Lung microvascular endothelial cell (primary cell): ENCODE results near the gene MDN1. TPM values are rescaled to one million over a fixed set of nuclear protein-coding genes. Genes with fewer than 3 reads are reported as not detected.
"Not testable (repeated sequence)": the region's sequence is repeated elsewhere in the genome, so short reads cannot be mapped to it uniquely, and the experiment has no call there.

ENCODE experiments used
- DNase-seq, 2 donors: peaks; one replicate each; pipeline versions ENCODE4 v3.0.0 to v3.0.0-alpha.2; 2010; ENCODE audit warnings: low read depth in 2 of 2
- total RNA-seq: library from RNA; depleted of rRNA; stranded (reverse); fragments of >200 nt; gene quantifications from 2 replicates; pipeline ENCODE4 v1.2.1, GENCODE V29; 2014

The MDN1 gene, protein sequence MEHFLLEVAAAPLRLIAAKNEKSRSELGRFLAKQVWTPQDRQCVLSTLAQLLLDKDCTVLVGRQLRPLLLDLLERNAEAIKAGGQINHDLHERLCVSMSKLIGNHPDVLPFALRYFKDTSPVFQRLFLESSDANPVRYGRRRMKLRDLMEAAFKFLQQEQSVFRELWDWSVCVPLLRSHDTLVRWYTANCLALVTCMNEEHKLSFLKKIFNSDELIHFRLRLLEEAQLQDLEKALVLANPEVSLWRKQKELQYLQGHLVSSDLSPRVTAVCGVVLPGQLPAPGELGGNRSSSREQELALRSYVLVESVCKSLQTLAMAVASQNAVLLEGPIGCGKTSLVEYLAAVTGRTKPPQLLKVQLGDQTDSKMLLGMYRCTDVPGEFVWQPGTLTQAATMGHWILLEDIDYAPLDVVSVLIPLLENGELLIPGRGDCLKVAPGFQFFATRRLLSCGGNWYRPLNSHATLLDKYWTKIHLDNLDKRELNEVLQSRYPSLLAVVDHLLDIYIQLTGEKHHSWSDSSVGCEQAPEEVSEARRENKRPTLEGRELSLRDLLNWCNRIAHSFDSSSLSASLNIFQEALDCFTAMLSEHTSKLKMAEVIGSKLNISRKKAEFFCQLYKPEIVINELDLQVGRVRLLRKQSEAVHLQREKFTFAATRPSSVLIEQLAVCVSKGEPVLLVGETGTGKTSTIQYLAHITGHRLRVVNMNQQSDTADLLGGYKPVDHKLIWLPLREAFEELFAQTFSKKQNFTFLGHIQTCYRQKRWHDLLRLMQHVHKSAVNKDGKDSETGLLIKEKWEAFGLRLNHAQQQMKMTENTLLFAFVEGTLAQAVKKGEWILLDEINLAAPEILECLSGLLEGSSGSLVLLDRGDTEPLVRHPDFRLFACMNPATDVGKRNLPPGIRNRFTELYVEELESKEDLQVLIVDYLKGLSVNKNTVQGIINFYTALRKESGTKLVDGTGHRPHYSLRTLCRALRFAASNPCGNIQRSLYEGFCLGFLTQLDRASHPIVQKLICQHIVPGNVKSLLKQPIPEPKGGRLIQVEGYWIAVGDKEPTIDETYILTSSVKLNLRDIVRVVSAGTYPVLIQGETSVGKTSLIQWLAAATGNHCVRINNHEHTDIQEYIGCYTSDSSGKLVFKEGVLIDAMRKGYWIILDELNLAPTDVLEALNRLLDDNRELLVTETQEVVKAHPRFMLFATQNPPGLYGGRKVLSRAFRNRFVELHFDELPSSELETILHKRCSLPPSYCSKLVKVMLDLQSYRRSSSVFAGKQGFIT (N-terminal part only)
- 13.5 and 18.3 TPM in 2 replicates for total RNA-seq

DNA sequence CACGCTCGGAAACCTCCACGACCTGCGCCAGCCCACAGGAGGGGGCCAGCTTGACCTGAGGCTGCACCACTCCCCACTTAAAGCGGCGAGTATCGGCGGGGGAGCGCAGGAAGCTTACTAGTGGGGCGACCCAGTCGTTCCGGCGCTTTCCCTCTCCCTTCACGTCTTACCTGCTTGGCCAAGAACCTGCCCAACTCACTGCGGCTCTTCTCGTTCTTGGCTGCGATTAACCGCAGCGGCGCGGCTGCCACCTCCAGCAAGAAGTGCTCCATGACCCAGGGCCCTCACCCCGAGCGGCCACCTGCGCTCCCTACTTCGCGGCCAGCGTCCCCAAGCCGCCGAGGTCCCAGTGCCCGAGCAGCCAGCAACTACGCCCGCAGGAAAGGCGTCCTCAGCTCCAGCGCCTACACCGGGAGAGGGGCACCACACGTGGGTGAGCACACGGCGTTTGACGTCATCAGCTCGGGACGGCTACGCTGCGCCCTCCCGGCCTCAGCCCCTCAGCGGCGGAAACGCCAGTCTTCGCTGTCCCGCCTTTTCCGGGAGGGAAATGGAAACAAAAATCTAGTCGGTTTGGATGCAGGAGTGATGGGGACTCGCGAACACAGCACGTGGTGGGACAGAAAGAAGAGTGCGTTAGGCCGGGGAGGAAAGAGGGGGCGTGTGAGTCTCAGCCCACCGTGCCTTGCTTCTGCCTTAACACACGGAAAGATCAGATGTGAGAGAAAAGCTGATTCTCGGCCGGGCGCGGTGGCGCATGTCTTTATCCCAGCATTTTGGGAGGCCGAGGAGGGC, at the start of gene MDN1:
Gene MDN1, minus strand, starts transcription at position 459 of the 795 bp plus-strand sequence. Its CDS starts 187 bp downstream, at position 272.
- DNase-seq, result peak; percentile 97 to 98

DNA sequence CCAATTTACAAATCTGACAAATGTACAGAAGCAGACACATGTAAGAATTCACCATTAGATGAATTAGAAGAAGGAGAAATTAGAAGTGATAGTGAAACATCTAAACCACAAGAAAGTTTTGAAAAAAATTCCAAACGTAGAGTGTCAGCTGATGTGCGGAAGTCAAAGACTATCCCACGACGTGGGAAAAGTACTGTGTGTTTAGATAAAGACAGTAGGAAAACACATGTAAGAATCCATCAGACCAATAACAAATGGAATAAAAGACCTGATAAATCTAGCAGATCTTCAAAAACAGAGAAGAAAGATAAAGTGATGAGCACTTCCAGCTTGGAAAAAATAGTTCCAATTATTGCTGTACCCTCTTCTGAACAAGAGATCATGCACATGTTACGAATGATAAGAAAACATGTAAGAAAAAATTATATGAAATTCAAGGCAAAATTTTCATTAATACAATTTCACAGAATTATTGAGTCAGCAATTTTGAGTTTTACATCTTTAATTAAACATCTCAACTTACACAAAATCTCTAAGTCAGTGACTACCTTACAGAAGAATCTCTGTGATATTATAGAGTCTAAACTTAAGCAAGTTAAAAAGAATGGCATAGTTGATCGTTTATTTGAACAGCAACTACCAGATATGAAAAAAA, 46.6 kb upstream of the MDN1 start:
- DNase-seq, result no peak

DNA sequence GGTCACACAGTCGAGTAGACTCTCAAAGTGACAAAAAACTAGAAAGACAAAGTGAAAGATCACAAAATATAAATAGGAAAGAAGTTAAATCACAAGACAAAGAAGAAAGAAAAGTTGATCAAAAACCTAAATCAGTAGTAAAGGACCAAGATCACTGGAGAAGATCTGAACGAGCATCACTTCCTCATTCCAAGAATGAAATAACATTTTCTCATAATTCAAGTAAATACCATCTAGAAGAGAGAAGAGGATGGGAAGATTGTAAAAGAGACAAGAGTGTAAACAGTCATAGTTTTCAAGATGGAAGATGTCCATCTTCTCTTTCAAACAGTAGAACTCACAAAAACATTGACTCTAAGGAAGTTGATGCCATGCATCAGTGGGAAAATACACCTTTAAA, 43.1 kb upstream of the MDN1 start:
- no peak for DNase-seq

DNA sequence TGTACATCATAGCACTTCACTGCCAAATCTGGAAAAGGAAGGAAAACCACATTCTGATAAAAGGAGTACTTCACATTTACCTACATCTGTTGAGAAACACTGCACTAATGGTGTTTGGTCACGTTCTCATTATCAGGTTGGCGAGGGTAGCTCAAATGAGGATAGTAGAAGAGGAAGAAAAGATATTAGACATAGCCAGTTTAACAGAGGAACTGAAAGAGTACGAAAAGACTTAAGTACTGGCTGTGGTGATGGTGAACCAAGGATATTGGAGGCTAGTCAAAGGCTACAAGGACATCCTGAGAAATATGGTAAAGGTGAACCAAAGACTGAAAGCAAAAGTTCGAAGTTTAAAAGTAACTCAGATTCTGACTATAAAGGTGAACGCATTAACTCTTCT, 42.7 kb upstream of the MDN1 start:
- no peak for DNase-seq

DNA sequence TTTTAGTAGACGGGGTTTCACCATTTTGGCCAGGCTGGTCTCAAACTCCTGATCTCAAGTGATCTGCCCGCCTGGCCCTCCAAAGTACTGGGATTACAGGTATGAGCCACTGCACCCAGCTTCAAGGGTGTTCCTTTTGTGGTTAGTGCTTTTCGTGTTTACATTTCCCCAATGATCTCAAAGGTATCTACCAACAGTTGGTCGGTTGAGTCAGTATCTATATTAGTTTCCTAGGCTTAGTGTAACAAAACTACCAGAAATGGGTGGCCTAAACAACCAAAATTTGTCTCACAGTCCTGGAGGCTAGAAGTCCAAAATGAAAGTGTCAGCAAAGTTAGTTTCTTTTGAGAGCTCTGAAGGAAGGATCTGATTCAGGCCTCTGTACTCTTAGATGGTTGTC, 40.1 kb upstream of the MDN1 start:
- DNase-seq, result no peak

DNA sequence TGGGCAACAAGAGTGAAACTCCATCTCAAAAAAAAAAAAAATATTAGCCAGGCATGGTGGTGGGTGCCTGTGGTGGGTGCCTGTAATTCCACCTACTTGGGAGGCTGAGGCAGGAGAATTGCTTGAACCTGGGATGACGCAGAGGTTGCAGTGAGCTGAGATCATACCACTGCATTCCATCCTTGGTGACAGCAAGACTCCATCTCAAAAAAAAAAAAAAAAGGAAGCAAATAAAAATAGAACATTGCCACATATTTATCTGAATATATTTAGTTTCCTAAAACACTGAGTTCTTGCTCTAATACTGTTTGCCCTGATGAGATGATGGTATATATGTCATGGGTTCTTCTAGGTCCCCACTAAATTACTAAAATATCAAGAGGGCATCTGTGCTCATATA, 38.4 kb upstream of the MDN1 start:
- no peak for DNase-seq

DNA sequence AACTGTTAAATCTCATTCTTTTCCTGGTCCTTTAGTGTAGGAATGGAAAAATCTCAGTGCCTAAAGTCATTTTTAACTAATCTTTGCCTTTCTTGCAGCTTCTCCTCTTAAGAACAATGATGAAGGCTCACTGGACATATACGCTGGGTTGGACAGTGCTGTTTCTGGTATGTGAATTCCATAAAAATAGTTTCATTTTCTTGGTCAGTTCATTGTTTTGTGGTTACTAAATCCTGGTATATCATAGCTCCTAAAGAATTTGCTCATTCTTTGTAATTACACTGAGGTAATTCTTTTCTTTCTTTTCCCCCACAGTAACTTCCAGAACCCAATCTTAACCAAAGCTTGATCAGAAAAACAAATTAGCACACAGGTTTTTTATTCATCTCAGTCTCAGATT, 33.5 kb upstream of the MDN1 start:
- DNase-seq, result no peak

DNA sequence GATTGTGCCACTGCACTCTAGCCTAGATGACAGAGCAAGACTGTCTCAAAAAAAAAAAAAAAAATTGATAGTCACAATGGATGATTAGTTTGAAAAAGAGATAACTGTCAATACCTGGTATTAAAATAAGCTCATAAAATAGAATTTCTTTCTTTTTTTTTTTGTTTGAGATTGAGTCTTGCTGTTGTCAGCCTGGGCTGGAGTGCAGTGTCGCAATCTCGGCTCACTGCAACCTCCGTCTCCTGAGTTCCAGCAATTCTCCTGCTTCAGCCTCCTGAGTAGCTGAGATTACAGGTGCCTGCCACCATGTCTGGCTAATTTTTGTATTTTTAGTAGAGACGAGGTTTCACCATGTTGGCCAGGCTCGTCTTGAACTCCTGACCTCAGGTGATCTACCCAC, 27.9 kb upstream of the MDN1 start:
- DNase-seq, result not testable (repeated sequence)

DNA sequence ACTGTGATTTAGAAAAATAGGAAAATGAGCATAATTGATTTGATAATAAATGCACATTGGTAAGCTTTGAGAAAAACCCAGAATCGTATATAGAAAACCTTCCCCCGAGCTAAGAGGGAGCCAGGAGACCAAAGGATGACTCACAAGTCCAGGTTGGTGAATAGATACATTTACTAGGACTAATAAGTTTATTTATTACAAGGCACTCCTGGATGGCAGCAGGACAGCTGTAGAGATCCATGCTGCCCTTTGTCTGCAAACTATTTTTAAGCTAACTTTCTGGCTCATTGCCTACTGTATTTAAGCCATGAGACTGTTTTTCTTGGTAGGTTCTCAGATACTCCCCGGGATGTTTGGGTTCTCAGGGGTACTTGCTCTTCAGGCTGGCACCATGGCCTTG, 23.5 kb upstream of the MDN1 start:
- DNase-seq, result peak; percentile 28 to 29

DNA sequence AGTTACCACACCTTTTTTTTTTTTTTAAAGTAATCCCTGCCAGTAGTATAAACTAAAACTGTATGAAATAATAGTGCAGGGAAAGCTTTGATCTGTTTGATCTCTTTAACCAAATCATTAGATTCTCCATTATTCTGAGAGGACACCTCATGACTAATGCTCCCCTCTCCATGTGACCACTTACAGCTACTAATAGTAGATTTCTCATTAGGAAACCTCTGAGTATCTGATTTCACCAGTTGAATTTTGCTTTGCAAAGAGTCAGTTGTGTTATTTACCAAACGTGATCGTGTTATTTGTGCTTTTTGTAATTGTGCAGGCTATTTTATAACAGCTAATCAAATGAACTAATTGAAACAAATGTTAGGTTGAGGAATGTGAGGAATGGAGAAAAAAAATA, 22.6 kb upstream of the MDN1 start:
- DNase-seq, result no peak

DNA sequence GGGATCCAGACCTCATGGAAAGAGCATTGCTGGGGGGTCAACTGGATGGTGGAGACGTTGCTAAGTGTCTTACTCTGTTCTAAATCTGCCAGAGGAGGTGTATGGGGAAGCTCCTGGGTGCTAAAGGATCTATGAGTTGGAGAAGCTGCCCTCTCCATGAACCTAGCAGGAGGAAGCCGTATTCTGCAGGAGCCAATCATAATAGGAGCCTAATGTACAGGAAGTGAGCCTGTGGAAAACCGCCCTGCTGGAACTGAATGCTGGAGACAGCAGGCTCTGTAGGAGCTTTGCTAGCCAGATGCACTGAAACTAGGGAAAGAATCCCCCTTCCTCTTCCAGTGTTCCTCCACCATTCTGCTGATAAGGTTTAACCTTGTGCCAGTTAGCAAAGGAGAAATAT, 20.9 kb upstream of the MDN1 start:
- DNase-seq, result peak; percentile 81 to 84

DNA sequence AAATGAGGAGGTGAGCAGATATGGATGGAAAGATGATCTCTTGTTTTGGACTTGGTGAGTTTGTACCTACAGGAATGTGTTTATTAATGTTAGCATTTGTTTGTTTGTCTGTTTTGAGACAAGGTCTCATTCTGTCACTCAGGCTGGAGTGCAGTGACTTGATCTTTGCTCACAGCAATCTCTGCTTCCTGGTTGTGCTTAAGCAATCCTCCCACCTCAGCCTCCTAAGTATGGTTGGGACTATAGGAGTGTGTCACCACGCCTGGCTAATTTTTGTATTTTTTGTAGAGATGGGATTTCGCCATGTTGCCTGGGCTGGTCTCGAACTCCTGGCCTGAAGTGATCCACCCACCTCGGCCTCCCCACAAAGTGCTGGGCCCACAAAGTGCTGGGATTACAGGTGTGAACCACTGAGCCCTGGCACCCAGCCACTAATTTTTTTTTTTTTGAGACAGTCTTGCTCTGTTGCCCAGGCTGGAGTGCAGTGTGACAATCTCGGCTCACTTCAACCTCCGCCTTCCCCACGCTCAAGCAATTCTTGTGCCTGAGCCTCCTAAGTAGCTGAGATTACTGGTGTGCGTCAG, 17.1 kb upstream of the MDN1 start:
- DNase-seq, result no peak

DNA sequence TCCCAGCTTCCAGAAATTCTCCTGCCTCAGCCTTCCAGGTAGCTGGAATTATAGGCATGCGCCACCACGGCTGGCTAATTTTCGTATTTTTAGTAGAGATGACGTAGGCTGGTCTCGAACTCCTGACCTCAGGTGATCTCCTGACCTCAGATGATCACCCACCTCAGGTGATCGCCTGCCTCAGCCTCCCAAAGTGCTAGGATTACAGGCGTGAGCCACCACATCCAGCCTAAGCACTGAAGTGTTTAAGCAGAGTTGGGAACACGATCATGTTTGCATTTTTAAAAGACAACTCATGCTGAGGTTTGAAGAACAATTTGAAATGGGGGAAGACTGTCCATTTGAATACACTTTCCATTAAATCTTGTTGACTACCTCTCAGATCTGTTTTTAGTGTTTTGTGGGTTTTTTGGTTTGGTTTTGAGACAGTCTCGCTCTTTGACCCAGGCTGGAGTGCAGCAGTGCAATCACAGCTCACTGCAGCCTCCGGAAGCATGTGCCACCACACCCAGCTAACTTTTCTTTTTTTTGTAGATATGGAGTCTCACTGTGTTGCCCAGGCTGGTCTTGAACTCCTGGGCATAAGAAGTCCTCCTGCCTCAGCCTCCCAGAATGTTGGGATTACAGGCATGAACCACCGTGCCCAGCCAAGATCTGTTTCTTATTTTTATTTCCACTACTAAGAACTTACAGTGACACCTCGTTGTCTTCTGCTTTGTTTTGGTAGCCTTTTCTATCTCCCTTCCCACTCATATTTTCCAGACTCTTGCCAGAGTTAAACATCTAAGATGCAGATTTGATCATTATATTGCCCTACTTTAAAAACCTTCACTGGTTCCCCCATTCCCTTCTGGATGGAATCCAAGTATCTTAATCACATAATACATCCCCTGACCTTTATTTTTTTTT, 15.5 kb upstream of the MDN1 start:
- no peak for DNase-seq

DNA sequence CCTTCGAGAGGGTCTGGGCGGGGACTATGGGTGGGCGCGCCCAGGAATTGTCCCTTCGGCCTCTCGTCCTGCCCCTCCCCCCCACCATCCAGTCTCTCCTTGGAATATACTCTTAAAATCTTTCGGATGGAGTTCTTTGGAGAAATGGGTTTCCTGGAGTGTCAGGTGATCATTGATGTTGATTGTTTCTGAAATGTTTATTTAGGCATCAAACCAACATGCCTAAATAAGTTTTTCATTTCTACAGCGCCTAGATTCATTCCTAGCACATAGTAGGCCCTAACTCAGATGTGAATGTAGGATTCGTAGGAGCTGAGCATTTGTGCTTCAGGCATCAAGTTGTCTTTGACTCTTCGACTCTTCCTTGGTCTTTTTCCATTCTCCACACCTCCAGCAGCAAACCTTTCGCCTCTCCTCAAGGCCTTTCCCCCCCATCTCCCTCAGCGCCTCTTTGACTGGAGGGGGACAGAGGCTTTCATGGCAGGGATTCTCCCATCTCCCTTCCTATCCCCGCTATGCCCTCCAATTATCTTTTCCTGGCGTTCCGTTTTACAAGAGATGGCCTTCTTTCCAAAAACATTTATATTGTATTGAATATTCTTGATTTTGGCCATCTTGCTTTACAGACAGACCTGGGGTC, 10.7 kb upstream of the MDN1 start:
- DNase-seq, result no peak

DNA sequence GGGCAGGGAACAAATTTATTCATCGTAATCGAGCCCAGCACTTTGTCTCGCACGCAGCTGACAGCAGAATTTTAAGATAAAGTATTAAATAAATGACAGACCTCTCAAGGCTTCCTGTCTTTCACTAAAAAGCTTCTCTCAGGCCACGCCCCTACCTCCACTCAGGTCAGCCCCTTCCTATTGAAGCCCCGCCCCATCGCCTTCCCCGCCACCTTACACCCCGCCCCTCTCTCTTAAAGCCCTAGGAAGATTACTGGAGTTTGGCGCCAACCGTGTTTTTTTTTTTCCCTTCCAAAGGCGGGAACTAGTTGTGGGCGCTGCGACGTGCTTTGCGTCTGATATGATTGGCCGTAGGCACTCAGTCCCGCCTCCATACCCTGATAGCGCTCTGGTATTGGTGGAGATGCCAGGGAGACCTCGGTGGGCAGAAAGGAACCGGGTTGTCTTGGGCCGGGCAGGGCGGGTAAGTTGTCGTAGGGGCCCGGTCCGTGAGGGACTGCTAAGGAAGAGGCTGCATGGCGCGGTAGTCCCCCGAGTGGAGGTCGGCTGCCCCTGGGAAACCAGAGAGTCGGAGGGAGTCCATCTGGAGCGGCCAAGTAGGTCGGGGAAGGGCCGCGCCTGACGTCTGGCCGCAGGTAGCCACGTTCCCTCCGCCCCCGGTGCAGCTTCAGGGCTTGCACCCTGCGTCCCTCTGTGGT, 10.0 kb upstream of the MDN1 start, which contains the start of gene CASP8AP2:
Gene CASP8AP2, plus strand, starts transcription at position 409 of the 698 bp plus-strand sequence.
- DNase-seq, result peak; percentile 97 to 99

DNA sequence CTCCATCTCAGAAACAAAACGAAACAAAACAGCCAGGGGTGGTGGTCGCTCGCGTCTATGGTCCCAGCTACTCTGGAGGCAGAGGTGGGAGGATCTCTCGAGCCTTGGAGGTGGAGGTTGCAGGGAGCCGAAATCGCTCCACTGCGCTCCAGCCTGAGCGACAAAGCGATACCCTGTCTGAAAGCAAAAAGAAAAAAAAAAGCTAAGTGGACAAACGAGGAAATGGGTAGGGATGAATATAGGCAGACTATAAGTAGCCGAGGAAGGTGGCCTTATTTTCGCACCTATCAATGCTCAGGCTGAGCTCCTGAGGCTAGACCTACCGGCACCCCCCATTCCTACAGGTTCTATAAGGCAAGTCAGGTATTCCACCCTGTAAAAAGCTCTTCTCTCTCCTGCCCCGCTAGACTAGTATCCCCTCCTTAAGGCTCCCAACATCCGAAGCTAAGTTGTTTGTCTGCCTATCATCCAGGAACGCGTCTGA, 9.4 kb upstream of the MDN1 start:
- no peak for DNase-seq

DNA sequence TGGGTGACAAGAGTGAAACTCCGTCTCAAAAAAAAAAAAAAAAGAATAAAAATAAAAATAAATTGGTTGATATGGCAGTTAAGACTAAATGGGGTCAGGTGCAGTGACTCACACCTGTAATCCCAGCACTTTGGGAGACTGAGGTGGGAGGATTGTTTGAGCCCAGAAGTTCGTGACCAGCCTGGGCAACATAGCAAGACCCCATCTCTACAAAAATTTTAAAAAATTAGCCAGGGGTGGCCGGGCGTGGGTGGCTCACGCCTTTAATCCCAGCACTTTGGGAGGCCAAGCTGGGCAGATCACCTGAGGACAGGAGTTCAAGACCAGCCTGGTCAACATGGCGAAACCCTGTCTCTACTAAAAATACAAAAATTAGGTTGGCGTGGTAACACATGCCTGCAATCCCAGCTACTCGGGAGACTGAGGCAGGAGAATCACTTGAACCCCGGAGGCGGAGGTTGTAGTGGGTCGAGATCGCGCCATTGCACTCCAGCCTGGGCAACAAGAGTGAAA, 8.9 kb upstream of the MDN1 start:
- DNase-seq, result not testable (repeated sequence)
